Glutamatergic neuron (in vitro differentiated cells): ENCODE measurements around the gene MDM1. TPM values are rescaled to one million over a fixed set of nuclear protein-coding genes. Genes with fewer than 3 reads are reported as not detected.

Experiments
- DNase-seq: peaks from one replicate; pipeline ENCODE4 v3.0.0; 2022
- H3K27ac Mint-ChIP-seq: one replicate; pipeline ENCODE4 v1.8.0; 2020; ENCODE audit warnings: mild to moderate bottlenecking, mixed read lengths, inconsistent platforms; ENCODE audit not compliant: unreplicated experiment
- H3K27me3 Mint-ChIP-seq: one replicate; pipeline ENCODE4 v1.8.0; 2020; ENCODE audit warnings: mild to moderate bottlenecking, moderate library complexity, mixed read lengths, inconsistent platforms; ENCODE audit not compliant: unreplicated experiment
- H3K36me3 Mint-ChIP-seq: one replicate; pipeline ENCODE4 v1.8.0; 2020; ENCODE audit warnings: mild to moderate bottlenecking, mixed read lengths, inconsistent platforms; ENCODE audit not compliant: unreplicated experiment
- H3K4me1 Mint-ChIP-seq: one replicate; pipeline ENCODE4 v1.8.0; 2020; ENCODE audit warnings: mild to moderate bottlenecking, low read depth, mixed read lengths, inconsistent platforms; ENCODE audit not compliant: unreplicated experiment
- H3K4me3 Mint-ChIP-seq: one replicate; pipeline ENCODE4 v1.8.0; 2020; ENCODE audit warnings: mild to moderate bottlenecking, mixed read lengths, inconsistent platforms; ENCODE audit not compliant: unreplicated experiment
- H3K9me3 Mint-ChIP-seq: one replicate; pipeline ENCODE4 v1.8.0; 2020; ENCODE audit warnings: mild to moderate bottlenecking, moderate library complexity, mixed read lengths, inconsistent platforms; ENCODE audit not compliant: unreplicated experiment
- total RNA-seq: library from RNA; stranded (reverse); fragmentation: NEBNext Ultra II Directional; extraction: Animal tissue kit (Norgen Biotek cat#: 25700); gene quantifications from one replicate; pipeline ENCODE4 v1.2.1, GENCODE V29; 2021; ENCODE audit not compliant: unreplicated experiment
- TF ChIP-seq, protein P1 (sequence below): fragments of 200-600 bp; sonication (generic); IDR thresholded peaks from one replicate; pipeline ENCODE4 v1.5.0; 2021; ENCODE audit not compliant: partially characterized antibody, unreplicated experiment

Gene MDM1
- total RNA-seq, 1 donor from 2014 or later: 7.9 TPM

GRCh38 chr12:68376901-68377300 lies 44.7 kb upstream of the MDM1 start:
- DNase-seq: no peak
- TF ChIP-seq, protein P1, sequence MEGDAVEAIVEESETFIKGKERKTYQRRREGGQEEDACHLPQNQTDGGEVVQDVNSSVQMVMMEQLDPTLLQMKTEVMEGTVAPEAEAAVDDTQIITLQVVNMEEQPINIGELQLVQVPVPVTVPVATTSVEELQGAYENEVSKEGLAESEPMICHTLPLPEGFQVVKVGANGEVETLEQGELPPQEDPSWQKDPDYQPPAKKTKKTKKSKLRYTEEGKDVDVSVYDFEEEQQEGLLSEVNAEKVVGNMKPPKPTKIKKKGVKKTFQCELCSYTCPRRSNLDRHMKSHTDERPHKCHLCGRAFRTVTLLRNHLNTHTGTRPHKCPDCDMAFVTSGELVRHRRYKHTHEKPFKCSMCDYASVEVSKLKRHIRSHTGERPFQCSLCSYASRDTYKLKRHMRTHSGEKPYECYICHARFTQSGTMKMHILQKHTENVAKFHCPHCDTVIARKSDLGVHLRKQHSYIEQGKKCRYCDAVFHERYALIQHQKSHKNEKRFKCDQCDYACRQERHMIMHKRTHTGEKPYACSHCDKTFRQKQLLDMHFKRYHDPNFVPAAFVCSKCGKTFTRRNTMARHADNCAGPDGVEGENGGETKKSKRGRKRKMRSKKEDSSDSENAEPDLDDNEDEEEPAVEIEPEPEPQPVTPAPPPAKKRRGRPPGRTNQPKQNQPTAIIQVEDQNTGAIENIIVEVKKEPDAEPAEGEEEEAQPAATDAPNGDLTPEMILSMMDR: no peak
- Mint-ChIP-seq H3K36me3 (no peaks in the 10 kb centered on the region), H3K9me3 (no peaks in the 10 kb centered on the region), H3K4me1 (peaks cover 22% of the 10 kb centered on the region), H3K27me3 (no peaks in the 10 kb centered on the region), H3K27ac (no peak overlapping the region), H3K4me3 (no peak overlapping the region)

GRCh38 chr12:68375756-68376695 lies 43.9 kb upstream of the MDM1 start:
- Mint-ChIP-seq H3K36me3 (no peaks in the 10 kb centered on the region), H3K27me3 (no peaks in the 10 kb centered on the region), H3K4me1 (peaks cover 22% of the 10 kb centered on the region), H3K27ac (no peak overlapping the region), H3K9me3 (no peaks in the 10 kb centered on the region), H3K4me3 (peak overlapping the region; percentile 39)
- no peak for DNase-seq
- TF ChIP-seq, protein P1: no peak

DNA sequence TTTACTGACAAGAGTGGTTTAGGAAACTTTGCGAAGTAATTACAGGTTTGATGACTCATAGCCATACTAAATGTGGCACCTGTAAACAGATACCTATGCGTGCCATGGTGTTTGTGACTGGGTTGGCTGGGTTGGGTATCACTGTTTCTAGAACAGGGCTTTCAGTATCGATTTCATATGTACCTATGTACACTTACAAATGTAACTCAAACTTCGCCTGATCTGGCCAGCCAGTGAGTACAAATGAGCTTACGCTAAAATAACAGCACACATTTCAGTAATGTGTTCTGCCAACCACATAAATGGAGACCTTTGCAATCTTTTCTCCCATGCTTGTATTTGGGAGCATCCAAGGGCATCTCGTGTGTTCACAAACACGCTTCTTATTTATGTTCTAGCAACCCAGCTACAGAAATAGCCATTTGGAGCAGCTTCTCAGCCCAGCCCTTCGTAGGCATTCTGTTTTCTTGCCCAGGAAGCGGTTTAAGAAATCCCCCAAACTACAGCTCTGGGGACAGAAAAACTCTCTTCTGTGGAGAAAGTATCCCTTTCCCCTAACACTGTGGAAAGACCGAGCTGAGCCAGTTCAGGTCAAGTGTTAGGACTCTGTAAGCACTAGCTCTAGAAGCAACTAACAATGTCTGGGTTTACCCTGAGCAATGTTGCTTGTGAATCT lies 42.3 kb upstream of the MDM1 start:
- TF ChIP-seq, protein P1: no peak
- Mint-ChIP-seq H3K36me3 (no peaks in the 10 kb centered on the region), H3K4me1 (peaks cover 22% of the 10 kb centered on the region), H3K27ac (no peak overlapping the region), H3K27me3 (no peaks in the 10 kb centered on the region), H3K9me3 (no peaks in the 10 kb centered on the region), H3K4me3 (no peak overlapping the region)
- no peak for DNase-seq

DNA sequence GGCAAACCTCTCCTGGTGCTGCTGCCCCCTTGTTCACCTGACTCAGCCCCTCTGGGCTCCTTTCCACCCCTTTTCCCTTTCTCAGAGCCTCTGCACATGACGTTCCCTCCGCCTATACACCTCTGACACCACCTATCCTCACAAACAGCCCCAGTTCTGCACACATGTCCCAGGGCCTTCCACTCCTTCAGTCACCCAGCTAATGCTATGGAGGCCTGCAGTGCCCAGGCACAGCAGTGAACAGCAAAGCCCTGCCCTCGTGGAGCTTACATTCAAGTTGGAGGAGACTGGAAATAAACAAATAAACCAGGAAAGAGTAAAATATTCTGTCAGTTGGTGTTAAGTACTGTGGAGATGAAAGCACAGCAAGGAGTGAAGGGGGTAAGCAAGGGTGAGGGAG lies 38.5 kb upstream of the MDM1 start:
- no peaks in the 10 kb centered on the region for H3K27me3 Mint-ChIP-seq
- H3K27ac Mint-ChIP-seq: no peak overlapping the region
- no peaks in the 10 kb centered on the region for H3K9me3 Mint-ChIP-seq
- H3K4me3 Mint-ChIP-seq: no peak overlapping the region
- H3K36me3 Mint-ChIP-seq: no peaks in the 10 kb centered on the region
- peaks cover 13% of the 10 kb centered on the region for H3K4me1 Mint-ChIP-seq
- no peak for DNase-seq
- TF ChIP-seq, protein P1: no peak
